Cardiac muscle cell (in vitro differentiated cells and primary cell): ENCODE data around the gene F3. TPM values are rescaled to one million over a fixed set of nuclear protein-coding genes. Genes with fewer than 3 reads are reported as not detected.

Experiments
- DNase-seq, 2 donors: peaks; one replicate each; pipeline versions ENCODE4 v3.0.0 to v3.0.0-alpha.2; 2010 to 2017; ENCODE audit warnings: low read depth in 1 of 2, low spot score in 1 of 2
- H3K27ac ChIP-seq: fragments of 200-600 bp; sonication (generic); 2 replicates; pipeline ENCODE4 v1.5.1; 2016
- H3K27me3 ChIP-seq: fragments of 200-600 bp; sonication (generic); 2 replicates; pipeline ENCODE4 v1.6.0; 2016; ENCODE audit warnings: control low read depth
- H3K36me3 ChIP-seq: fragments of 200-600 bp; sonication (generic); 2 replicates; pipeline ENCODE4 v1.5.1; 2016; ENCODE audit warnings: control low read depth
- H3K4me1 ChIP-seq: fragments of 200-600 bp; sonication (generic); 2 replicates; pipeline ENCODE4 v1.8.1; 2017; ENCODE audit warnings: low read depth, mild to moderate bottlenecking, mixed run types
- H3K4me3 ChIP-seq: fragments of 200-600 bp; sonication (generic); 2 replicates; pipeline ENCODE4 v1.5.1; 2016; ENCODE audit warnings: mild to moderate bottlenecking
- H3K9me3 ChIP-seq: fragments of 200-600 bp; sonication (generic); 2 replicates; pipeline ENCODE4 v1.5.1; 2017; ENCODE audit warnings: low read depth, mild to moderate bottlenecking, control low read depth
- CTCF ChIP-seq: IDR thresholded peaks from 2 replicates; pipeline ENCODE4 v1.5.1; 2012; ENCODE audit warnings: low read depth, mild to moderate bottlenecking, low read length
- polyA plus RNA-seq: library from polyadenylated mRNA; unstranded; fragments of >200 nt; fragmentation: Nextera tagmentation; extraction: Ambion mirVana; gene quantifications from 2 replicates; pipeline ENCODE4 v1.2.1, GENCODE V29; 2016
- total RNA-seq: library from RNA; depleted of rRNA; stranded (reverse); fragments of >200 nt; gene quantifications from 2 replicates; pipeline ENCODE4 v1.2.3, GENCODE V29; 2016

F3 gene
- total and polyA plus RNA-seq, 2 experiments from 2014 or later: 0.81 to 1.6 TPM

- no peaks in the 10 kb centered on the region for H3K27me3 ChIP-seq
- no peaks in the 10 kb centered on the region for H3K4me1 ChIP-seq
- H3K36me3 ChIP-seq: peaks cover 9% of the 10 kb centered on the region
- no peak for TF ChIP-seq CTCF
- H3K9me3 ChIP-seq: no peaks in the 10 kb centered on the region
- DNase-seq: no peak
- H3K27ac ChIP-seq: no peak overlapping the region
- no peak overlapping the region for H3K4me3 ChIP-seq
Measured at GRCh38 chr1:94504601-94505000, 37.0 kb downstream of the F3 start.

GRCh38 chr1:94503153-94503552, 38.4 kb downstream of the F3 start:
- H3K27me3 ChIP-seq: no peaks in the 10 kb centered on the region
- H3K4me3 ChIP-seq: no peak overlapping the region
- no peaks in the 10 kb centered on the region for H3K9me3 ChIP-seq
- no peak for TF ChIP-seq CTCF
- H3K36me3 ChIP-seq: peaks cover 21% of the 10 kb centered on the region
- no peaks in the 10 kb centered on the region for H3K4me1 ChIP-seq
- H3K27ac ChIP-seq: no peak overlapping the region
- DNase-seq: no peak

- DNase-seq: peak in 1 of 2 donors; percentile 25
- Histone ChIP-seq H3K9me3 (no peaks in the 10 kb centered on the region), H3K4me1 (no peaks in the 10 kb centered on the region), H3K27me3 (no peaks in the 10 kb centered on the region), H3K27ac (no peak overlapping the region), H3K4me3 (no peak overlapping the region), H3K36me3 (peaks cover 24% of the 10 kb centered on the region)
- no peak for TF ChIP-seq CTCF
Measured at GRCh38 chr1:94501935-94502334, 39.6 kb downstream of the F3 start.

- H3K4me3 ChIP-seq: no peak overlapping the region
- H3K27ac ChIP-seq: no peak overlapping the region
- no peaks in the 10 kb centered on the region for H3K9me3 ChIP-seq
- no peaks in the 10 kb centered on the region for H3K4me1 ChIP-seq
- H3K27me3 ChIP-seq: no peaks in the 10 kb centered on the region
- peaks cover 24% of the 10 kb centered on the region for H3K36me3 ChIP-seq
- TF ChIP-seq CTCF: no peak
- peak in 1 of 2 donors; percentile 24 for DNase-seq
Measured at GRCh38 chr1:94501426-94501825, 40.1 kb downstream of the F3 start.

GRCh38 chr1:94496076-94496755, 45.3 kb downstream of the F3 start:
- Histone ChIP-seq H3K9me3 (no peaks in the 10 kb centered on the region), H3K36me3 (peaks cover 36% of the 10 kb centered on the region), H3K4me3 (no peak overlapping the region), H3K4me1 (no peaks in the 10 kb centered on the region), H3K27me3 (no peaks in the 10 kb centered on the region), H3K27ac (no peak overlapping the region)
- DNase-seq: no peak
- TF ChIP-seq CTCF: no peak

- H3K36me3 ChIP-seq: peaks cover 24% of the 10 kb centered on the region
- H3K27me3 ChIP-seq: no peaks in the 10 kb centered on the region
- no peak overlapping the region for H3K27ac ChIP-seq
- TF ChIP-seq CTCF: no peak
- no peaks in the 10 kb centered on the region for H3K4me1 ChIP-seq
- H3K4me3 ChIP-seq: no peak overlapping the region
- DNase-seq: no peak
- H3K9me3 ChIP-seq: no peaks in the 10 kb centered on the region
Measured at GRCh38 chr1:94490556-94490955, 51.0 kb downstream of the F3 start.
